ENCODE results near the gene RBM47. TPM values are rescaled to one million over a fixed set of nuclear protein-coding genes. Genes with fewer than 3 reads are reported as not detected.

Gene RBM47
- total and polyA plus RNA-seq, 4 experiments from 2014 or later: 0.10 to 1.5 (median 0.87) TPM

Small RNA genes lying within 50 kb of the gene (microRNA-seq; reads per million reads assigned to microRNA genes)
- not detected for gene MIR4802 (ENCODE audit: borderline microRNAs expressed, borderline number of aligned reads, borderline replicate concordance)

Other genes starting within 250 kb of the RBM47 start
- gene NSUN7, start 120.1 kb upstream of the RBM47 start, total RNA-seq: not detected
- not detected for gene NSUN7, start 120.1 kb upstream of the RBM47 start, polyA plus RNA-seq